GM21390 (cell line): ENCODE measurements around the gene TBXT.

ENCODE experiments used
- ATAC-seq: cut with Tn5 transposase; IDR thresholded peaks from one replicate; pipeline ENCODE4 v1.9.1; 2021; ENCODE audit not compliant: unreplicated experiment

Gene TBXT

DNA sequence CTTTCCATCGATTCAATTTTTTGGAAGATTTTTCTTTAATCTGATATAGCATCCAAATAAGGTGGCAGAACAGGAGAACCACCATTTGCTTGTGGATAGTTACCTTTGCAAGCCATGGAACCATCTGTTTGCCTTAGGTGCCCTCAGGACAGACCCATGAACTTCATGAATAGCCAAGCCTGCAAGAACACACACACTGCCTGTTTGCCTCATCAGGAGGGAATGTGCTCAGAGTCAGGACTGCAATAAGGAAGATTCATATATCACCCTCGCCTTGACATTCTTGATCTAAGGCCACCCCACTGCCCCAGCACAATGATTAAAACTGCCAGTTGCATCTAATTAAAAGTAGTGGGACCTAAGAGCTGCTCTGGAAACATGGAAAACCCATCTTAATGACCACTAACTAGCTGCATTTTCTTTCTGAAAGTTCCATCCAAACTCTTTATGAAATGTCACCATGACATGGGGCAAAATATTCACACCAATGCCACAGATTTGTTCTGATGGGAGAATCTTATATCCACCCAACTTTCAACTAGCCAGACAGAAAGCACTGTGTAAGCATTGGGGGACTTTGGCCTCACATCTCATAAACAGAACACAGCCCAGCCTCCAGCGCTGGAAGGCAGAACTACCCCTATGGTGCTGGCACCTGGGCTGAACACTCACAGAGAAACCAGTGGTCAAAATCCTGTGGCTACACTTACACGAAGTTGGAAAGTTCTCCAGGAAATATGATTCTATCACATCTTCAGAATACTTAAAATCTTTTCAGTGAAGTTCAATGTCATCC, 48.3 kb downstream of the TBXT start:
- ATAC-seq = no peak

DNA sequence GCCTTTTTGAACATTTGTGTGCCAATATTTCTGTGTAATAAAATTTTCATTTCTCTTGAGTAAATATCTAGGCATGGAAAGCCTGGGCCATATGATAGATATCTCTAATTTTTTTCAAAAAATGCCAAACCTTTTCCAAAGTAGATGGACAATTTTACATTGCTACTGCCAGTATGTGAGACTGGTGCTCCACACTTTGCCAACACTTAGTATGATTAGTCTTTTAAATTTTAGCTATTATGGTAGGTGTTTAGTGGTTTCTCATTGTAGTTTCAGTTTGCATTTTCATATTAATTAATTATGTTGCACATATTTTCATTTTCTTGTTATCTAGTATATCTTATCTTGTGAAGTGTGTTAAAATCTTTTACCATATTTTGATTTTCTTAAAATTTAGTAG, 52.0 kb downstream of the TBXT start:
- ATAC-seq = no peak

DNA sequence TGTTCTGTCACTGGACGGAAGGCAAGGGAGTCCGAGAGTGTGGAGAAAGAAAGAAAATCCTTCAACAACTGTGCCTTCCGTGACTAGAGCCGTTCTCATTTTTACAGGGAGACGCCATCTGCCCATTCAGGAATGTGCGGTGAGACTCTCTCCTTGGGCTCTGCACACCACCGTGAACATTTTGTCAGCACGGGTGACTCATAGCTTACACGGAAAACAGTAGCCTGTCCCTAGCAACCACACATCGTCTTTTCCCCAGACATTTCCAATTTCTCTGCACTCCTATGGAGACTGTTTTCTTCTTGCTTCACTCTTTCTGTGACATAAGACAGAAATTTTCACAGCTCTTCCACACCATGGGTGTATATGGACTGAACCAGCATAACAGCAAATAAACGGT, 55.1 kb downstream of the TBXT start:
- ATAC-seq = no peak

DNA sequence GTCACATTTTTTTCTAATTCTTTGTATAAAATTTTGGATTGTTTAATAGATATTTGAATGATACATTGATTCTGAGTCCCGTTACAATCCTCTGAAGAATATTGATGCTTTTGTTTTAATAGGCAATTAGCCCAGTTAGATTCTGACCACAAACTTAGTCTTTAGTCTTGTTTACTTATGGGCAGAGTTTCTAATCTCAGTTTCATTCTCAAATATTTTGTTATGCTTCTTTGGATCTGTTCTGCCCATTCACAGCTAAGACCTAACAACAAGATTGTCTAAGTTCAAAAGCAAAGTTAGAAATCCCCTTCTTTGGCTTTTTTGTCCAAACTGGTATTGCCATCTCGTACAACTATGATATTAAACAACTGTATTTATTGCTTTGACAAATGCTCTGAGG, 58.0 kb downstream of the TBXT start:
- no peak for ATAC-seq
